ENCODE results near the gene CAVIN2.

DNA sequence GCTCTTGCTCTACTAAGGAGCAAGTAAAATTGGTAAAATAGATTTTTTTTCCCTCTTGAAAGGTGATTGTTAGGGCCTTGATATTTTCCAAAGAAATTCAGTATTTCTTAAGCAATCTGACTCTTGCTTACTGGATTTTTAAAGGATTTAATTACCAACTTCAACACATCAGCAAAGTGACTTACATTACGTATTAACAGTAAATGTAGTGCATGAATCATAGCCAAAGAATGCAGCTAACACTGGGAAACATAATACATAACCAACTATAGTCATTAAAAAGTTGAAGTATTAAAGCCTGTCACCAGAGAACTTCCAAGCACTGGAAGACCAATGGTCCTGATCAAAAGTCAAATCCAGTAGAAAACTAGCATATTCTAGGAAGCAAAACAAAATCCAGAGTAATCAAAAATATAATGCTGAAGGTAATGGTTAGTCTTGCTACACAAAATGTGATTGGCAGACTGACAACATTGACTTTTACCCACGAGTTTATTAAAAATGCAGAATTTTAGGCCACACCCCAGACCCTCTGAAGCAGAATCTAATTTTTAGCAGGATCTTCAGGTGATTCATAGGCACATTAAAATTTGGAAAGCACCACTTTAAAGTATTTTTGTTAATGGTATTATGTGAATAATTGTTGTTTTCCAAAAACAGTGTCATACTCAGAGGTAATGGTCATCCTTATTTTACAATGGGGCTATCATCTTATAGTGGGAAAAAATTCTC lies 31.8 kb upstream of the CAVIN2 start:
- TF ChIP-seq, protein P1, sequence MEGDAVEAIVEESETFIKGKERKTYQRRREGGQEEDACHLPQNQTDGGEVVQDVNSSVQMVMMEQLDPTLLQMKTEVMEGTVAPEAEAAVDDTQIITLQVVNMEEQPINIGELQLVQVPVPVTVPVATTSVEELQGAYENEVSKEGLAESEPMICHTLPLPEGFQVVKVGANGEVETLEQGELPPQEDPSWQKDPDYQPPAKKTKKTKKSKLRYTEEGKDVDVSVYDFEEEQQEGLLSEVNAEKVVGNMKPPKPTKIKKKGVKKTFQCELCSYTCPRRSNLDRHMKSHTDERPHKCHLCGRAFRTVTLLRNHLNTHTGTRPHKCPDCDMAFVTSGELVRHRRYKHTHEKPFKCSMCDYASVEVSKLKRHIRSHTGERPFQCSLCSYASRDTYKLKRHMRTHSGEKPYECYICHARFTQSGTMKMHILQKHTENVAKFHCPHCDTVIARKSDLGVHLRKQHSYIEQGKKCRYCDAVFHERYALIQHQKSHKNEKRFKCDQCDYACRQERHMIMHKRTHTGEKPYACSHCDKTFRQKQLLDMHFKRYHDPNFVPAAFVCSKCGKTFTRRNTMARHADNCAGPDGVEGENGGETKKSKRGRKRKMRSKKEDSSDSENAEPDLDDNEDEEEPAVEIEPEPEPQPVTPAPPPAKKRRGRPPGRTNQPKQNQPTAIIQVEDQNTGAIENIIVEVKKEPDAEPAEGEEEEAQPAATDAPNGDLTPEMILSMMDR (IDR thresholded peaks at IDR 0.05) = no peak
- TF ChIP-seq POLR2A (IDR thresholded peaks at IDR 0.05; ENCODE audit: low read length) (no peak), PHF8 (IDR thresholded peaks at IDR 0.05; ENCODE audit: borderline replicate concordance, low read depth) (no peak), JUN (IDR thresholded peaks at IDR 0.05) (no peak), ESRRA (IDR thresholded peaks at IDR 0.05; ENCODE audit: borderline replicate concordance, low read length) (no peak), POLR2AphosphoS2 (conservative IDR thresholded peaks at IDR 0.05; ENCODE audit: low read length) (no peak)
- TF ChIP-seq, protein P2, sequence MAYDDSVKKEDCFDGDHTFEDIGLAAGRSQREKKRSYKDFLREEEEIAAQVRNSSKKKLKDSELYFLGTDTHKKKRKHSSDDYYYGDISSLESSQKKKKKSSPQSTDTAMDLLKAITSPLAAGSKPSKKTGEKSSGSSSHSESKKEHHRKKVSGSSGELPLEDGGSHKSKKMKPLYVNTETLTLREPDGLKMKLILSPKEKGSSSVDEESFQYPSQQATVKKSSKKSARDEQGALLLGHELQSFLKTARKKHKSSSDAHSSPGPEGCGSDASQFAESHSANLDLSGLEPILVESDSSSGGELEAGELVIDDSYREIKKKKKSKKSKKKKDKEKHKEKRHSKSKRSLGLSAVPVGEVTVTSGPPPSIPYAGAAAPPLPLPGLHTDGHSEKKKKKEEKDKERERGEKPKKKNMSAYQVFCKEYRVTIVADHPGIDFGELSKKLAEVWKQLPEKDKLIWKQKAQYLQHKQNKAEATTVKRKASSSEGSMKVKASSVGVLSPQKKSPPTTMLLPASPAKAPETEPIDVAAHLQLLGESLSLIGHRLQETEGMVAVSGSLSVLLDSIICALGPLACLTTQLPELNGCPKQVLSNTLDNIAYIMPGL (CRISPR knock-in tag; IDR thresholded peaks at IDR 0.05; ENCODE audit: borderline replicate concordance) = no peak
- TF ChIP-seq, protein P3, sequence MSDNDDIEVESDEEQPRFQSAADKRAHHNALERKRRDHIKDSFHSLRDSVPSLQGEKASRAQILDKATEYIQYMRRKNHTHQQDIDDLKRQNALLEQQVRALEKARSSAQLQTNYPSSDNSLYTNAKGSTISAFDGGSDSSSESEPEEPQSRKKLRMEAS (IDR thresholded peaks at IDR 0.05) = no peak
